Stimulated activated CD4-positive, alpha-beta T cell treated with anti-CD3 and anti-CD28 coated beads, Interleukin-15, amount 100 ng/mL, for 24 hours (primary cell): ENCODE data around the gene THY1.

Source experiments
- DNase-seq: peaks from one replicate; pipeline ENCODE4 v3.0.0-alpha.2; 2020

Gene THY1

GRCh38 chr11:119368121-119369034 lies 54.6 kb downstream of the THY1 start:
- DNase-seq, result no peak

GRCh38 chr11:119367661-119368120 lies 55.3 kb downstream of the THY1 start:
- no peak for DNase-seq
